GM12878 (cell line): Measurements from ENCODE around the gene TMEM131L.
A peak's percentile ranks its signal among the peaks of the same experiment; 100 is the strongest.

ENCODE experiments used
- CEBPZ ChIP-seq: fragments of 150-350 bp; IDR thresholded peaks from 2 replicates; pipeline ENCODE4 v1.6.1; 2016; ENCODE audit warnings: low read depth, low read length
- CREB1 ChIP-seq: IDR thresholded peaks from 2 replicates; pipeline ENCODE4 v1.6.1; 2012; ENCODE audit warnings: low read depth, mild to moderate bottlenecking, inconsistent platforms
- CTCF ChIP-seq, 3 experiments: IDR thresholded peaks in 2 of 3; conservative IDR thresholded peaks in 1 of 3; 2 replicates each; pipeline ENCODE4 v1.5.1; 2011; ENCODE audit warnings: low read depth in 3 of 3, low read length in 3 of 3, mild to moderate bottlenecking in 3 of 3, control low read depth in 2 of 3, moderate library complexity in 2 of 3, inconsistent platforms in 1 of 3, mixed read lengths in 1 of 3; ENCODE audit not compliant: control insufficient read depth in 2 of 3, insufficient read depth in 1 of 3; ENCODE audit errors: extremely low read depth in 1 of 3
- EP300 ChIP-seq, 2 experiments: fragments of 150-350 bp in 1 of 2; IDR thresholded peaks; 2 replicates each; pipeline ENCODE4 v1.6.1; 2011 to 2012; ENCODE audit warnings: low read depth in 2 of 2, low read length in 2 of 2, borderline replicate concordance in 1 of 2, improper control_type of control experiment in 1 of 2, inconsistent platforms in 1 of 2; ENCODE audit not compliant: control insufficient read depth in 1 of 2
- FOXK2 ChIP-seq: fragments of 450-650 bp; IDR thresholded peaks from 2 replicates; pipeline ENCODE4 v1.6.1; 2017; ENCODE audit warnings: mild to moderate bottlenecking, moderate library complexity
- FOXM1 ChIP-seq: IDR thresholded peaks from 2 replicates; pipeline ENCODE4 v1.6.1; 2012; ENCODE audit warnings: low read depth, mild to moderate bottlenecking, inconsistent platforms, low read length, moderate library complexity
- IKZF1 ChIP-seq: fragments of 450-650 bp; conservative IDR thresholded peaks from 2 replicates; pipeline ENCODE4 v1.6.1; 2017; ENCODE audit warnings: antibody characterized with exemption, mild to moderate bottlenecking
- POLR2A ChIP-seq: IDR thresholded peaks from 2 replicates; pipeline ENCODE4 v1.6.1; 2011; ENCODE audit warnings: low read depth, mild to moderate bottlenecking, low read length
- RCOR1 ChIP-seq: conservative IDR thresholded peaks from 2 replicates; pipeline ENCODE4 v1.6.1; 2012; ENCODE audit warnings: low read depth, low read length, improper control_type of control experiment
- SMARCA5 ChIP-seq: fragments of 450-650 bp; IDR thresholded peaks from 2 replicates; pipeline ENCODE4 v1.6.1; 2017; ENCODE audit warnings: mild to moderate bottlenecking
- TAF1 ChIP-seq: IDR thresholded peaks from 2 replicates; pipeline ENCODE4 v1.6.1; 2011; ENCODE audit warnings: mild to moderate bottlenecking, low read depth, low read length, borderline replicate concordance
- TCF7 ChIP-seq: IDR thresholded peaks from 2 replicates; pipeline ENCODE4 v1.6.1; 2014; ENCODE audit warnings: antibody characterized with exemption, borderline replicate concordance
- ZNF207 ChIP-seq: fragments of 450-650 bp; IDR thresholded peaks from 2 replicates; pipeline ENCODE4 v1.6.1; 2014; ENCODE audit warnings: antibody characterized with exemption, mild to moderate bottlenecking, borderline replicate concordance
- ZNF384 ChIP-seq: IDR thresholded peaks from 2 replicates; pipeline ENCODE4 v1.6.1; 2012; ENCODE audit warnings: low read depth, mild to moderate bottlenecking, low read length, improper control_type of control experiment, borderline replicate concordance

GRCh38 chr4:153421941-153422340 is 44.2 kb upstream of the TMEM131L start:
- no peak for TF ChIP-seq FOXK2
- TF ChIP-seq TCF7 = no peak
- no peak for TF ChIP-seq CTCF (IDR thresholded peaks at IDR 0.05 in 2 of 3, conservative IDR thresholded peaks at IDR 0.05 in 1 of 3; ENCODE audit: control insufficient read depth in 2 of 3, extremely low read depth in 1 of 3, insufficient read depth in 1 of 3, low read depth in 3 of 3, low read length in 3 of 3)
- TF ChIP-seq EP300 (IDR thresholded peaks at IDR 0.05; ENCODE audit: borderline replicate concordance in 1 of 2, control insufficient read depth in 1 of 2, low read depth in 2 of 2, low read length in 2 of 2) = 0 out of 4 replicates have a peak, but pooled peaks of 1 of the 2 experiments have one; percentile 18
- no peak for TF ChIP-seq FOXM1
- no peak for TF ChIP-seq ZNF384
- no peak for TF ChIP-seq RCOR1
- no peak for TF ChIP-seq TAF1
- no peak for TF ChIP-seq CREB1
- no peak for TF ChIP-seq ZNF207
- TF ChIP-seq POLR2A = no peak
- no peak for TF ChIP-seq IKZF1
- TF ChIP-seq CEBPZ = no peak
- TF ChIP-seq SMARCA5 = no peak
